GM23248 (cell line): ENCODE results near the gene LUZP1.

Experiments used
- EZH2 ChIP-seq: fragments of 200-600 bp; sonication (generic); IDR thresholded peaks from 2 replicates; pipeline ENCODE4 v1.6.1; 2018; ENCODE audit warnings: antibody characterized with exemption, mild to moderate bottlenecking; ENCODE audit not compliant: insufficient read depth, poor library complexity, severe bottlenecking
- EZH2phosphoT487 ChIP-seq: fragments of 200-600 bp; sonication (generic); IDR thresholded peaks from 2 replicates; pipeline ENCODE4 v1.6.1; 2018; ENCODE audit warnings: antibody characterized with exemption, moderate library complexity, mild to moderate bottlenecking, low read depth; ENCODE audit not compliant: insufficient read depth

DNA sequence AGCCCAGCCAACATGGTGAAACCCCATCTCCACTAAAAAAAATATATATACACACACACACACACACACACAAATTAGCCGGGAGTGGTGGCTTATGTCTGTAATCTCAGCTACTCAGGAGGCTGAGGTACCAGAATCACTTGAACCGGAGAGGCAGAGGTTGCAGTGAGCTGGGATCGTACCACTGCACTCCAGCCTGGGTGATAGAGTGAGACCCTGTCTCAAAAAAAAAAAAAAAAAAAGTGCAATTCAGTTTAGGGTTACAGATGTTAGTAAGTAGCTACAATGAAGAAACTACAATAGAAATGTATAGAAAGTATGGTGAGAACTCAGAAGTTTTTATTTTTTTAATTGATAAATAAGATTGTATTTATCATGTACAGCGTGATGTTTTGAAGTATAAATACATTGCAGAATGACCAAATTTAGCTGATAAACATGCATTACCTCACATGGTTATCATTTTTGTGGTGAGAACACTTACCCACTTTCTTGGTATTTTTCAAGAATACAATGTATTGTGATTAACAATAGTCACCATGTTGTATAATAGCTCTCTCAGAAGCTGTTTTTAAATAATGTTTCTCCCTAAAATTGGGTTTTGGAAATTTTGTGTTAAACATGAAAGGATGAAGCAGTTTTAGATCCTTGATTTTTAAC is 131.4 kb downstream of the LUZP1 start:
- no peak for TF ChIP-seq EZH2phosphoT487
- TF ChIP-seq EZH2: no peak
